DMS153 treated with DMSO at 0.1 percent for 48 hours (cell line): Measurements from ENCODE around the gene OR1B1.
"Not testable (repeated sequence)": the region's sequence is repeated elsewhere in the genome, so short reads cannot be mapped to it uniquely, and the experiment has no call there.

ENCODE experiments used
- DNase-seq: peaks from one replicate; lab custom pipeline; 2025; ENCODE audit not compliant: unreplicated experiment; lab: John Stamatoyannopoulos, UW

Gene OR1B1

DNA sequence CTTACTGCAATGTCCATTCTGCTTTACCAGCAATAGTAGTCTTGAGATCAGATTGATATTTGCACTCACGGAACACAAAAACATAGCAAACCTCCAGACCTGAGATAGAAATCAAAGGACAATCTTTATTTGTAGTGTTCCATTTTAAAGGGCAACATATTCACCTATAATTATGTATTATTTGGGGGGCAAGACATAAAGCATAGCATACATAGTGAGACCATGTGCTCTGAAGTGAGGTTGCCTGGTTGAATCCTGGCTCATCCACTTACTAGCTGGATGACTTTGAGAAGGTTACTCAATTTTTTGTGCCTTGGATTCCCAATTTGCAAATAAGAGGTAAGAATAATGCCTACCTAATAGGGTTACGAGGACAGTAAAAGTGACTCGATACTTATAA, at the start of gene OR1B1:
OR1B1 (minus strand) TSS at position 101 of the 400 bp plus-strand sequence.
- DNase-seq = no peak

DNA sequence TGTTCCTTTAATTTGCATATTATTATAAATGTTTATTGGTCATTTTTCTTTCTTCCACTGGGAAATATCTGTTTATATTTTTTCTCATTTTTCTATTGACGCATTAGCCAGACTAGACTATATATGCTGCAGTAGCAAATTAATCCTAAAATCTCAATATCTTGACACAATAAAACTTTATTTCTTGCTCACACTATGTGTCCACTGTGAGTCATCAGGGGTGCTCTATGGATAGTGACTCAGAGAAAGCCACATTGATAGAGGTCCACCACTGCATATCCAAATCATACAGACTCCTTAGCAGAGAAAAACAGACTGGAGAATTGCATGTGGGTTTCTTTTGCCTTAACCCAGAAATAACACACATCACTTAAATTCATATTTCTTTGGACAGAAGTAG, 38.3 kb upstream of the OR1B1 start:
- DNase-seq = no peak

DNA sequence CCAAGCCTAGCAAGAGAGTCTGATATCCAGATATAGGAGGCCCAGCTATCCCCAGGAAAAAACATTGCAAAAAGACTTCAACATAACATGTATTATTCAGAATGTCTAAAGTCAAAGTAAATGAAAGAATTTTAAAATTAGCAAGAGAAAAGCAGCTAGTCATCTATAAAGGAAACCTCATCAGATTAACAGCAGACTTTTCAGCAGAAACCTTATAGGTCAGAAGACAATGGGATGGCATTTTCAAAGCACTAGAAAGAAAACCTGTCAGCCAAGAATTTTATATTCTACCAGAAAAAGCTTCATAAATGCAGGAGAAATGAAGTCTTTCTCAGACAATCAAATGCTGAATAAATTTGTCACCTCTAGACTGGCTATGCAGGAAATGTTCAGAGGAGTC, 27.4 kb upstream of the OR1B1 start:
- DNase-seq = no peak

DNA sequence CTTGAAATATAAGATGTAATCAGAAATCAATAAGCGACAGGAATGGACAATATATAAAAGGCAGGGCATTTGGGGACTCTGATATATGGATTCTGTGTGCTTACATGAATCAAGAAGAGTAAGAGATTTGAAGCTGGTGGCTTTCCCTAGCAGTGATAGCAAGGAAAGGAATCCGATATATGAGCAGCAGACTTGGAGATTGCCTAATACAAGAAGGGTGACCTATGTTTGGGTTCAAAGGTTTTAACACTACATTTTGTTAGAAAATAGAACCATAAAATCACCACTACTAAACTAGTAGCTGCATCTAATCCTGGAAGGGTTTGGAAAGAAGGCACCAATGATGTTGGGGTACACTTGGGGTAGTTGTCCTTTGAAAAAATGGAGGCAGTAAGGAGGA, 15.1 kb upstream of the OR1B1 start:
- no peak for DNase-seq

DNA sequence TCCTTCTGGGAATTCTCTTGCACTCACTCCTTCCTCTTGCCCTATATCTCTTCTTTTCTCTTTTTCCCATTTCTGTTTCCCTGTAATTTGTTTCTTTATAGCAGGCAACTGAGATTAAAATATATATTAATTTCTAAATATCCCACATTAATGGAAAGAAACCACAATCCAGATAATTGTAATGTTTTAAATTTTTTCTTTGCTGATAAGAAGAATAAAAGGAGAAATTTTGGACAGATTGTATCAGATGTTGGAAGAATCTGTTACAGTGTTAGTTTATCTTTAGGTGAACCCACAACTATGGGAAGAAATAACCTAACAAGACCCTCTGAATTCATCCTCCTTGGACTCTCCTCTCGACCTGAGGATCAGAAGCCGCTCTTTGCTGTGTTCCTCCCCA, 4.0 kb upstream of the OR1B1 start, which contains the start of gene OR1L1:
OR1L1 (plus strand) TSS at position 301 of the 400 bp plus-strand sequence; CDS start at position 301, 0 bp downstream.
- DNase-seq = no peak

DNA sequence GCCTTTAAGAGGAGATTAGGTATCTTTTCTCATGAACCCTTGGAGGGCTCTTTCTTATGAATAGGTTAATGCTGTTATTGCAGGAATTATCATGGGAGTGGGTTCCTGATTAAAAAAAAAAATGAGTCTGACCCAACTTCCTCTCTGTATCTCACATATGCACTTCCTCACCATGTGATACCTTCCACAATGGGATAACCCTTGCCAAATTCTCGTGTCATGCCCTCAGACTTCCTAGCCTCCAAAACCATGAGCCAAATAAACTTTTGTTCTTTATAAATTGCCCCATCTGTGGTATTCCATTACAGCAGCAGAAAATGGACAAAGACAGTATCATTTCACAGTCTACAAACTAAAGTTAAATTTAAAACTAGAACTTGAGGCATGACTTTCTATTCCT, 1.0 kb downstream of the OR1B1 start:
- DNase-seq = no peak

DNA sequence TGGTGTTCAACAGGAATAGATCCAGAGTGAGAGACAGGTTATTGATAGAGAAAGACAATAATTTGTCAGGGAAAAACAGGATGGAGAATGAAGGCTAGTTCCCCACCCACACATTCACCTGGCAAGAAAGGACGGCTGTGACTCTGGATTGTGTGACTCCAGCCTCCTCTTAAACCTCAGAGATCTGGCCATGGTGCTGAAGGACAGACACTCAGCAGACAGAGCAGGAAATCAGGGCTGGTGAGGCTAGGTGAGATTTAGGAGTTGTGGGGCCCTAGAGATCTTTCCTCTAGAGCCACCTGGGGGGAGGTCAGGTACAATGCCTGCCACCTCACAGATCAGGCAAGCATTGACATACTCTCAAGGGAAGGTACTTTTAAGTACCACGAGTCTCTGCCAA, 15.2 kb downstream of the OR1B1 start:
- no peak for DNase-seq

DNA sequence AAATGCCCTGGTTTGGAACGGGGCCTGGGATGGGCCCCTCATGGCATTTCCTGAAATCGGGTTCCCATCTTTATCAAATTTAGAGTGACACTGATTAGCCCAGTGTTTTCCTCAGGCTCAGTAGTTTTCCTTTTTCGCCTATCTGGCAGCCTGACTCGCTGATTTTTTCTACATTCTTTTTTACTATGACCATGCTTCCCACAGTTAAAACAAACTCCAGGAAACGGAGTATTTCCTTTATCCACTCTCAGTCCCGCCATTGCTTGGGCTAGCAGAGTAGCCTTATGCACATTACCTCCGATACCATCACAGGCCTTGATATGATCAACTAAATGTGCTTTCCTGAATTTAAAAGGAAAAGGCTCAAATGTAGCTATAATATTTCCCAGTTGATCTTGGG, 37.4 kb downstream of the OR1B1 start:
- no peak for DNase-seq

DNA sequence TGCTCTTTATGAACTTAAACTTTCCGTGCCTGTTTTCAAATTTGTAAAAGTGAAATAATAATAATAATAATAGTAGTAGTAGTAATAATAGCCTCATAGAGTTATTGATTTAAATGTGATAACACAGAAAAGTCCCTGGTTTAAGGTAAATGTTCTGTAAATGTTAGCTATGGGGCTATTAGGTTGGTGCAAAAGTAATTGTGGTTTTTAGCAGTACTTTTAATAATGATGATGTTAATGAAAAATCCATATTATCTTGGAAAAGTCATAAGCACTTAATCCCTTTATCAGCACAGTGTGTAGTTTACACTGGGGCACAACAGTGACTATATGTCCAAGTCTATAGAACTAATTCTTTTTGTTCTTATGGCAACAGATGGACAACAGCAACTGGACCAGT, 43.1 kb downstream of the OR1B1 start, which contains the start of gene OR1Q1:
OR1Q1 (plus strand) TSS at position 377 of the 400 bp plus-strand sequence; CDS start at position 377, 0 bp downstream.
- no peak for DNase-seq

DNA sequence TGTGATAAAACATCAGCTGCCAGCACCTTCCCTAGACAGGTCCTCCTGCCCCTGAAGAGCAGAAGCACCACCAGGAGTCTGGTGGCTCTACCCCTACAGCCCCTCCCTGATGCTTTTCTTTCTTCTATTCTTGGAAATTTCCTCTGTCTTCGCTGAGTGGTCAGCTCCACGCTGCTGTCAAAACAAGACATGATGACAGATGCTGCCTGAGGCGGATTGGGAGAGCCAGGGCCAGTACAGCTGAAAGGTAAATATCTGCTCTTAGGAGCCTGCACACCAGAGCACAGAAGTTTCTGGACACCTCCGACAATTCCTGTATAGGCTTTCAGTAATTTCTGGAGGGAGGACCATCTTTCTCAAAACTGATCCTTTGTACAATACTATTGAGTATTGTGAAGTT, 47.6 kb downstream of the OR1B1 start:
- DNase-seq = no peak

DNA sequence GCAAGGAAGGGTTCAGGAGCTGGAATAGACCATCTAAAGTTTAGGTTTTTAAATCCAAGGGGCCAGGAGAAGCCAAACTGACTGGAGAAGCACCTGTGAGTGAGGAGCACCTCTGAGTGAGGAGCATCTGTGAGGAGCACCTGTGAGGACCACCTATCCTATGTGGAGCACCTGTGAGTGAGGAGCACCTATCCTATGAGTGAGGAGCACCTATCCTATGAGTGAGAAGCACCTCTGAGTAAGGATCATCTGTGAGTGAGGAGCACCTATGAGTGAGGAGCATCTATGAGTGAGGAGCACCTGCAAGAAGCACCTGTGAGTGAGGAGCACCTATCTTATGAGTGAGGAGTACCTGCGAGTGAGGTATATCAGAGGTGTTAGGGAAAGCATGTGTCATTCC, 50.8 kb downstream of the OR1B1 start:
- no peak for DNase-seq

DNA sequence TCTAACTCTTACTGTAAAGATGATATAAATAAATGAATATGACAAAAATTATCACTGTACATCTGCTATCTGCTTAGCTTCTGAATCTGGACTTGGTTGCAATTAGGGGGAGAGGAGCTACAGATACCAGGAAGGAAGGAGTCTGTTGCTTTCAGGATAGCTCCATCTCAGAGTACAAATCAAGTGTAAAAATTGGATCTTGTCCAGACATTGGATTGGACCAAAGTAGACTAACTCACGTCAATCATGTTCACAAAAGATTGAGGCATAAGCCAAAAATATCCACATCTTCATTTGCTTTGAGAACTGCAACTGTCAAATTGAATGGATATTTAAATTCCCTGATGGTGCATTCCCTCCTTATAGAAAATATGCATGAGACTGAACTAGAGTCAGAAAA, 51.7 kb downstream of the OR1B1 start:
- no peak for DNase-seq

DNA sequence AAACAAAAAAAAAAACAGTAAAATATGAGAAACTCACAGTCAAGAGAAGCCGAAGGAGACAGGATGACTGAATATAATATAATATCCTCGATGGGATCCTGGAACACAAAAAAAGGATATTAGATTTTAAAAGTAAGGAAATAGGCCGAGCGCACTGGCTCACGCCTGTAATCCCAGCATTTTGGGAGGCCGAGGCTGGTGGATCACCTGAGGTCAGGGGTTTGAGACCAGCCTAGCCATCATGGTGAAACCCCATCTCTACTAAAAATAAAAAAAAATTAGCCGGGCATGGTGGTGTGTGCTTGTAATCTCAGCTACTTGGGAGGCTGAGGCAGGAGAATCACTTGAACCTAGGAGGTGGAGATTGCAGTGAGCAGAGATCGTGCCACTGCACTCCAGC, 74.1 kb downstream of the OR1B1 start, which contains the start of gene OR1L8:
OR1L8 (minus strand) TSS at position 101 of the 400 bp plus-strand sequence. CDS start 14,907 bp downstream, outside the sequence.
- not testable (repeated sequence) for DNase-seq

DNA sequence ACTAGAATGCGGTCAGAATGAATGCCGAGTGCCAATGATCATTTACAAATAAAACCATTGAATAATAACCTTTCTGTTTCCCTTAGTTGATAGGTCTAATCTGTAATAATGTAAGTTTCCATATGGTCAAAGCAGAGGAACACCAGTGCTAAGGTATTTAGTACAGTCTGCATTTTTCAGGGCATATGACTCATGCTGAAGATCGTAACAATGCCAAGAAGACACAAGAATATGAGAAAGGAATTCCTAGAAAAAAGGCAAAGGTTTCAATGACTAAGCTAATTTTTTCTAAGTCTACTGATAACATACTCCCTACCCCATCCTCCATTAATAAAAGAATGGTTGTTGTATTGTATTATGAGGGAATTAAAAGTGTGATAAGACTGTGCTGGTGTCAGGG, 77.1 kb downstream of the OR1B1 start:
- no peak for DNase-seq

DNA sequence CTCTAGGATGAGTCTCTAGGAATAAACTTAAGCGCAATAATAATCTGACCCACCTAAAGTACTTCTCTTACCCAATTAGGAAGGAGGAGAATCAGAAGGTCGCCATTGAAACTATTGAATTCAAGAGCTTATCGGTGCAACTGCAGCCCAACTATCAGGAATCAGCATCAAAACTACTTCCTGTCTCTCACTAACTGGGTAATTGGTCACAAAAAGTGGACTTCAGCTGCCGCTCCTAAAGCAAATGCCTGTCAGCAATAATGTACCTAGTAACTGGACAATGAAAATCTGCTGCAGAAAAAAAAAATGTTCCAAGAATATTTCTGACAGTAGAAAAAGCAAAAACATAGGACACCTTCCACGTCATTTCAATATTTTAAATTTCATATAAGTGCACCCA, 77.6 kb downstream of the OR1B1 start:
- no peak for DNase-seq
